Esophagus squamous epithelium (tissue), 4 donors: ENCODE measurements around the gene KANK4.

Experiments
- CTCF ChIP-seq, 6 experiments: fragments of 450-650 bp in 4 of 6; fragments of 200-600 bp in 2 of 6; sonication (generic) in 2 of 6; IDR thresholded peaks; one replicate each; pipeline ENCODE4 v1.5.1; 2016 to 2019; ENCODE audit warnings: antibody characterized with exemption in 6 of 6, mild to moderate bottlenecking in 4 of 6, moderate library complexity in 4 of 6
- POLR2A ChIP-seq, 4 donors: fragments of 450-650 bp; IDR thresholded peaks; one replicate each; pipeline ENCODE4 v1.6.1; 2017; ENCODE audit warnings: antibody characterized with exemption in 4 of 4, mild to moderate bottlenecking in 4 of 4, moderate library complexity in 3 of 4

GRCh38 chr1:62316135-62316534 is 3.1 kb downstream of the KANK4 start:
- TF ChIP-seq CTCF (IDR thresholded peaks at IDR 0.05) = no peak
- no peak for TF ChIP-seq POLR2A (IDR thresholded peaks at IDR 0.05)
